Caco-2 (cell line): ENCODE data around the gene CABP1. TPM values are rescaled to one million over a fixed set of nuclear protein-coding genes. Genes with fewer than 3 reads are reported as not detected.

Source experiments
- BruUV-seq: library from RNA; stranded (reverse); fragments of 400-500 nt; replicated peaks from 2 replicates; lab custom pipeline; 2021; lab: Mats Ljungman, UMichigan
- CTCF ChIA-PET: fragments of 300-600 bp; sonication (Branson Sonifier 250); formaldehyde crosslinking; loops from one replicate; lab custom pipeline; 2022; ENCODE audit warnings: antibody characterized with exemption; lab: Charles Lee
- POLR2A ChIA-PET: fragments of 300-600 bp; sonication (Branson Sonifier 250); formaldehyde crosslinking; loops from one replicate; lab custom pipeline; 2022; ENCODE audit warnings: antibody characterized with exemption; lab: Charles Lee
- DNase-seq, 2 experiments: peaks; one replicate each; pipeline versions ENCODE4 v3.0.0 to v3.0.0-alpha.2; 2020 to 2022
- H3K27me3 ChIP-seq: replicated peaks from 2 replicates; pipeline ENCODE4 v1.6.0; 2011; ENCODE audit warnings: low read length; ENCODE audit not compliant: control insufficient read depth, insufficient read depth
- H3K36me3 ChIP-seq: 2 replicates; pipeline ENCODE4 v1.5.1; 2011; ENCODE audit warnings: low read length; ENCODE audit not compliant: control insufficient read depth, insufficient read depth
- H3K4me1 ChIP-seq: fragments of 250-450 bp; sonication (Bioruptor Pico); 2 replicates; pipeline ENCODE4 v1.5.1; 2020; ENCODE audit warnings: mild to moderate bottlenecking
- H3K4me3 ChIP-seq: 2 replicates; pipeline ENCODE4 v1.5.1; 2011; ENCODE audit warnings: low read depth, mild to moderate bottlenecking, control low read depth, low read length
- H3K9me3 ChIP-seq: fragments of 250-450 bp; sonication (Bioruptor Pico); 2 replicates; pipeline ENCODE4 v1.5.1; 2020; ENCODE audit warnings: mild to moderate bottlenecking, moderate library complexity
- H3K27ac Mint-ChIP-seq: one replicate; pipeline ENCODE4 v1.8.0; 2022; ENCODE audit warnings: mixed read lengths; ENCODE audit not compliant: unreplicated experiment
- H3K27me3 Mint-ChIP-seq: one replicate; pipeline ENCODE4 v1.8.0; 2022; ENCODE audit warnings: mixed read lengths; ENCODE audit not compliant: insufficient read depth, unreplicated experiment
- H3K36me3 Mint-ChIP-seq: one replicate; pipeline ENCODE4 v1.8.0; 2022; ENCODE audit warnings: mild to moderate bottlenecking, mixed read lengths; ENCODE audit not compliant: insufficient read depth, unreplicated experiment
- H3K4me1 Mint-ChIP-seq: one replicate; pipeline ENCODE4 v1.8.0; 2022; ENCODE audit warnings: low read depth, mixed read lengths; ENCODE audit not compliant: unreplicated experiment
- H3K4me3 Mint-ChIP-seq: one replicate; pipeline ENCODE4 v1.8.0; 2022; ENCODE audit warnings: mild to moderate bottlenecking, moderate library complexity, mixed read lengths; ENCODE audit not compliant: unreplicated experiment
- H3K9me3 Mint-ChIP-seq: one replicate; pipeline ENCODE4 v1.8.0; 2022; ENCODE audit warnings: mixed read lengths; ENCODE audit not compliant: unreplicated experiment
- CTCF ChIP-seq, 2 experiments: fragments of 200-600 bp in 1 of 2; IDR thresholded peaks; 1 replicate in 1 of 2; 2 replicates in 1 of 2; pipeline versions ENCODE4 v1.5.1 to v1.8.0; 2011 to 2022; ENCODE audit warnings: antibody characterized with exemption in 1 of 2, control low read depth in 1 of 2, inconsistent platforms in 1 of 2, low read depth in 1 of 2, low read length in 1 of 2, mild to moderate bottlenecking in 1 of 2, moderate library complexity in 1 of 2; ENCODE audit not compliant: insufficient read depth in 1 of 2, severe bottlenecking in 1 of 2, unreplicated experiment in 1 of 2
- intact Hi-C: fragments of 100-400 bp; cut with micrococcal nuclease; formaldehyde crosslinking; loops from one replicate; pipeline ENCODE4 v1.10.0; 2022; ENCODE audit not compliant: unreplicated experiment
- total RNA-seq: library from RNA; stranded (reverse); gene quantifications from 2 replicates; pipeline ENCODE4 v1.2.3, GENCODE V29; 2022

CABP1 gene
- total RNA-seq, 1 experiment from 2014 or later, result 0.95 TPM

- ChIA-PET CTCF (no interaction called here), POLR2A (no interaction called here)
- Mint-ChIP-seq H3K4me1 (peaks cover 32% of the 10 kb centered on the region), H3K4me3 (peak overlapping the region; percentile 79), H3K27ac (no peak overlapping the region), H3K27me3 (no peaks in the 10 kb centered on the region), H3K36me3 (peaks cover 34% of the 10 kb centered on the region), H3K9me3 (no peaks in the 10 kb centered on the region)
- DNase-seq, result no peak
- peaks cover 43% of the 10 kb centered on the region for H3K4me1 ChIP-seq
- 0 out of 2 replicates have a peak, but pooled peaks cover 2% of the 10 kb centered on the region for H3K36me3 ChIP-seq
- H3K9me3 ChIP-seq, result no peaks in the 10 kb centered on the region
- no peak overlapping the region for H3K4me3 ChIP-seq
- BruUV-seq, result no TSS peak
- TF ChIP-seq CTCF (IDR thresholded peaks at IDR 0.05; ENCODE audit: insufficient read depth in 1 of 2, low read depth in 1 of 2, low read length in 1 of 2, severe bottlenecking in 1 of 2, unreplicated experiment in 1 of 2), result no peak
- intact Hi-C loops, result no loop called here
- no peaks in the 10 kb centered on the region for H3K27me3 ChIP-seq
These were observed 49.6 kb downstream of the CABP1 start for GRCh38 chr12:120690083-120690450.

- H3K4me1 ChIP-seq, result peaks cover 52% of the 10 kb centered on the region
- 0 out of 2 replicates have a peak, but pooled peaks cover 2% of the 10 kb centered on the region for H3K36me3 ChIP-seq
- no peak overlapping the region for H3K4me3 ChIP-seq
- no peak for DNase-seq
- ChIA-PET CTCF (no interaction called here), POLR2A (no interaction called here)
- Mint-ChIP-seq H3K9me3 (no peaks in the 10 kb centered on the region), H3K4me1 (peaks cover 38% of the 10 kb centered on the region), H3K27ac (no peak overlapping the region), H3K4me3 (no peak overlapping the region), H3K27me3 (no peaks in the 10 kb centered on the region), H3K36me3 (peaks cover 43% of the 10 kb centered on the region)
- no peaks in the 10 kb centered on the region for H3K9me3 ChIP-seq
- H3K27me3 ChIP-seq, result no peaks in the 10 kb centered on the region
- TF ChIP-seq CTCF (IDR thresholded peaks at IDR 0.05; ENCODE audit: insufficient read depth in 1 of 2, low read depth in 1 of 2, low read length in 1 of 2, severe bottlenecking in 1 of 2, unreplicated experiment in 1 of 2), result no peak
- BruUV-seq, result no TSS peak
- intact Hi-C loops, result no loop called here
These were observed 50.6 kb downstream of the CABP1 start for GRCh38 chr12:120690978-120691377.

- Mint-ChIP-seq H3K9me3 (no peaks in the 10 kb centered on the region), H3K4me3 (no peak overlapping the region), H3K27ac (no peak overlapping the region), H3K36me3 (peaks cover 50% of the 10 kb centered on the region), H3K27me3 (no peaks in the 10 kb centered on the region), H3K4me1 (peaks cover 53% of the 10 kb centered on the region)
- CTCF ChIA-PET, result interaction anchor here (1.5 kb wide), 1 partner anchor 43 kb away, joined by 8 read pairs; no protein-coding TSS in a partner anchor
- 0 out of 2 replicates have a peak, but pooled peaks cover 2% of the 10 kb centered on the region for H3K36me3 ChIP-seq
- no peaks in the 10 kb centered on the region for H3K27me3 ChIP-seq
- peaks cover 68% of the 10 kb centered on the region for H3K4me1 ChIP-seq
- no peaks in the 10 kb centered on the region for H3K9me3 ChIP-seq
- no TSS peak for BruUV-seq
- no peak overlapping the region for H3K4me3 ChIP-seq
- intact Hi-C loops, result no loop called here
- POLR2A ChIA-PET, result interaction anchor here (0.6 kb wide), 2 partner anchors 43 to 91 kb away, joined by 3 to 4 read pairs; no protein-coding TSS in a partner anchor
- peak in 1 of 2 experiments; percentile 18 for DNase-seq
- no peak for TF ChIP-seq CTCF (IDR thresholded peaks at IDR 0.05; ENCODE audit: insufficient read depth in 1 of 2, low read depth in 1 of 2, low read length in 1 of 2, severe bottlenecking in 1 of 2, unreplicated experiment in 1 of 2)
These were observed 52.2 kb downstream of the CABP1 start for GRCh38 chr12:120692524-120693033.
